T-helper 1 cell treated with Interleukin-12 subunit alpha and Interleukin-12 subunit beta and Interleukin-4 antibody, amounts not matched to agents 30 ng/mL and 1 ng/mL, for 36 hours (primary cell): ENCODE measurements around the gene CDK9. TPM values are rescaled to one million over a fixed set of nuclear protein-coding genes. Genes with fewer than 3 reads are reported as not detected.
"Not testable (repeated sequence)": the region's sequence is repeated elsewhere in the genome, so short reads cannot be mapped to it uniquely, and the experiment has no call there.

Source experiments
- intact Hi-C: fragments of 100-400 bp; cut with micrococcal nuclease; formaldehyde crosslinking; loops from one replicate; pipeline ENCODE4 v1.15.1; 2024
- total RNA-seq: library from RNA; stranded (reverse); gene quantifications from 2 replicates; pipeline ENCODE4 v1.2.3, GENCODE V29; 2022

The CDK9 gene
- total RNA-seq, 1 donor from 2014 or later = 111 TPM

- intact Hi-C loops = loop anchor here (1.0 to 10.0 kb wide), 3 partner anchors 8 to 1245 kb away; partner anchors contain the start of gene SH3GLB2
Observed at GRCh38 chr9:127779136-127779981, 6.5 kb upstream of the CDK9 start.

- intact Hi-C loops = no loop called here
Observed at GRCh38 chr9:127780126-127780885, 5.5 kb upstream of the CDK9 start.

- intact Hi-C loops = not testable (repeated sequence)
Observed at GRCh38 chr9:127780909-127781308, 4.9 kb upstream of the CDK9 start.

GRCh38 chr9:127781806-127782205 lies 4.0 kb upstream of the CDK9 start:
- intact Hi-C loops = no loop called here

- intact Hi-C loops = no loop called here
Observed at GRCh38 chr9:127783111-127784008, 2.5 kb upstream of the CDK9 start.

- intact Hi-C loops = loop anchor here (1.0 to 5.0 kb wide), 12 partner anchors 9 to 1252 kb away; partner anchors contain the start of genes FPGS, KYAT1, LRRC8A and MIGA2
Observed at GRCh38 chr9:127785023-127785932, 556 bp upstream of the CDK9 start.

- intact Hi-C loops = loop anchor here (1.0 to 5.0 kb wide), 5 partner anchors 84 to 1251 kb away; partner anchors contain the start of genes KYAT1, LRRC8A, MIGA2 and PTGES2
Observed at GRCh38 chr9:127786773-127787104, 905 bp downstream of the CDK9 start.

- intact Hi-C loops = loop anchor here (5.0 kb wide), 3 partner anchors 339 to 1249 kb away; partner anchors contain the start of genes KYAT1, LRRC8A, MIGA2 and PTGES2
Observed at GRCh38 chr9:127788337-127789011, 2.6 kb downstream of the CDK9 start.

- intact Hi-C loops = loop anchor here (5.0 kb wide), 3 partner anchors 338 to 1248 kb away; partner anchors contain the start of genes KYAT1, LRRC8A, MIGA2 and PTGES2
Observed at GRCh38 chr9:127789179-127789578, 3.3 kb downstream of the CDK9 start.

- intact Hi-C loops = no loop called here
Observed at GRCh38 chr9:127790094-127790855, 4.4 kb downstream of the CDK9 start.

- intact Hi-C loops = no loop called here
Observed at GRCh38 chr9:127791085-127791484, 5.3 kb downstream of the CDK9 start.

GRCh38 chr9:127792417-127793031 lies 6.7 kb downstream of the CDK9 start:
- intact Hi-C loops = no loop called here

GRCh38 chr9:127793093-127793708 lies 7.4 kb downstream of the CDK9 start:
- intact Hi-C loops = no loop called here

GRCh38 chr9:127794001-127794791 lies 8.4 kb downstream of the CDK9 start:
- intact Hi-C loops = no loop called here

GRCh38 chr9:127796225-127796813 lies 10.5 kb downstream of the CDK9 start:
- intact Hi-C loops = no loop called here

- intact Hi-C loops = no loop called here
Observed at GRCh38 chr9:127796852-127797370, 11.1 kb downstream of the CDK9 start.
